Measurements from ENCODE around the gene SUN5.

The SUN5 gene

DNA sequence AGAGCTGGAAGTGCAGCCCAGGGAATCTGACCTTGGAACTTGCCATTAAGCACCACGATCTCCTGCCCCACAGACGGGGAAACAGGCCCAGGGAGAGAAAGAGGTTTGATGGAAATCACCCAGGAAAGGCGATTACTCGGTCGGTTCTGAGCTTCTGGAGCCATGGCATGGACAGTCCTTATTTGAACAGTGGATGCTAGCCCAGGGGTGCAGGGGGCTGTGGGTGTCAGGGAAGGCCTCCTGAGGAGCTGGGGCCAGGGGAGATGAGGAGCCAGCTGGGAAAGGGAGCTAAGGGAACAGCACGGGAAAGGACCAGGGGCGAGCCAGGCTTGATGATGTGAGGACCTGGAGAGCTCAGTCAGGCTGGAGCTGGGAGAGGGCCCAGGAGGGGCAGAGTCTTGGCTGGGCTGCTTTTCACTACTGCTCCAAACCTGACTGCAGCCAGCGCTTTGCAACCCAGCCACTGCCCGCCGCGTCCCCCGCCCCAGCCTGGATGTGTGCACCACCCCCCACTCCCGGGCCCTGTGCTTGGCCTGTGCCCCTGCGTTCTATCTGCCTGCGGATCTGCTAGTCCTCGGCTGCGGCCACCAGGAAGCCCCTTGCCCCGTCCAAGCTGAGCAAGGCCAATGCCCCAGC is 17.8 kb downstream of the SUN5 start:
- FAIRE-seq (no peak), DNase-seq (ENCODE audit: insufficient read length, low spot score) (no peak)
- TF ChIP-seq POLR2A (IDR thresholded peaks at IDR 0.05; ENCODE audit: low read depth, low read length): no peak

DNA sequence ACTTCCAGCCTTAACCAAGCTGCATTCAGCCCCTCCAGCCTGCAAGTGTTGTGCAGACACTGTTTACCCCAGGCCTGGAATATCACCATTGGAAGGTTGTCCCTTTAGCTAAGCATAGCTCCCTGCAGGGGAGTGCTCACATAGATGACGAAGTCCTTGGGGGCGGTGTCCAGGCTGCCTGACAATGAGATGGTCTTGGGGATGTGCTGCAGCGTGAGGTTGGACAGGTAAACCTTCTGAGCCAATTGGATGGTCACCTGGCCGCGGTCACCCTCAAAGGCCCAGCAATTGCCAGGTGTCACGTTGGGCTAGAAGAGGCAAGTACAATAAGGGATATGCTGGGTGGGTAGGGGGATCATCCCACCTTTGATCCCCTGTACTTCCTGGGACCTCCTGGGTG is 18.6 kb downstream of the SUN5 start:
- TF ChIP-seq POLR2A (IDR thresholded peaks at IDR 0.05; ENCODE audit: low read depth, low read length): no peak

DNA sequence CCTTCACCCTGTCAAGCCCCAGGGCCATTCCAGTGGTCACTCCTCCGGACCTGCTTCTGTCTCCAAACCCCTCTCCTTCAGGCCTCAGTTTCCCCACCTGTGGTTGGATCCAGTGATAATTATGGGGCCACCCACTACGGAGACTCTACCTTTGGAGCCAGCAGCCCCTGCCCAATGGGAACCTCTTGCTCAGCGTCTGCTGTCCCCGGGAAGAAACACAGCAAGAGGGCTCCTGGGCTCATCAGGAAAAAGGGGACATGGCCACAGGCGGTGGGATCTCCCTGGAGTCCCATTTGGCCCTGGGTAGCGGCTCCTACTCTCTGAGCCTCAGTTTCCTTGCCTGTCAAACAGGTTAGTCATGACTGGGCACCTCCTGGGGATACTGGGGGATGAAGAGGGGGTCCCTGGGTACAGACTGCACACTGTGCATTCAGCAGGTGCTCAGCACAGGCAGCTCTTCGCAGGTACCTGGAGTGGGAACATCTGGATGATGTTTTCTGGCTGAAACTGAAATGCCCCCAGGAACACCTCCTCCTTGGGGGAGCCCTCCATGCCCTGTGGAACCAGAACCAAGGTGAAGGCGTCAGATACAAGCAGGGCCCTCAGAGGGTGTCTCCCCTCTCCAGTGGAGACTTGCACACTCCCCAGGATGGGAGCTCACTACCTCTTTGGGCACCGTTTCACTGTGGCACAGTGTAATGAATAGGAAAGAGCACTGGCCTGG is 19.4 kb downstream of the SUN5 start:
- FAIRE-seq (no peak), DNase-seq (ENCODE audit: insufficient read length, low spot score) (no peak)
- no peak for TF ChIP-seq POLR2A (IDR thresholded peaks at IDR 0.05; ENCODE audit: low read depth, low read length)

More for the DNA sequence above, 18.6 kb downstream of the SUN5 start:
- FAIRE-seq: no peak
- no peak for DNase-seq (ENCODE audit: insufficient read length, low spot score)

DNA sequence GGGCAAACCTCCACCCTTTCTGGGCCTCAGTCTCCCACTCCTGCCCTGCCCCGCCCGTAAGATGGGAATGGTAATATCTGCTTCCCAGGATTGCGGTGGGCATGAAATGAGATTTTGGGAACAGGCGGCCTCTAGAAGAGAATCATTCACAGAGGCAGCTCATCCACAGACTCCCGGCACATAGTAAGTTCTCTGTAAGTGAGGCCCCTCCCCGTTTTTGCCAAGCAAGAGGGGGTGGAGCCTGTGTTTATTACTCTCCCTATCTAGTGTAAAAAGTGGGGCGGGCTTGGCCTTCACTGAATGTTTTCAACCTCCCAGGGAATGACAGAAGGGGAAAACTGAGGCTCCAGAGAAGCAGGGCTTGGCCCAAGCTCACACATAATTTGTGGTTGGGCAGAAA is 20.0 kb downstream of the SUN5 start:
- TF ChIP-seq POLR2A (IDR thresholded peaks at IDR 0.05; ENCODE audit: low read depth, low read length): no peak
- no peak for DNase-seq (ENCODE audit: insufficient read length, low spot score)
- FAIRE-seq: no peak

DNA sequence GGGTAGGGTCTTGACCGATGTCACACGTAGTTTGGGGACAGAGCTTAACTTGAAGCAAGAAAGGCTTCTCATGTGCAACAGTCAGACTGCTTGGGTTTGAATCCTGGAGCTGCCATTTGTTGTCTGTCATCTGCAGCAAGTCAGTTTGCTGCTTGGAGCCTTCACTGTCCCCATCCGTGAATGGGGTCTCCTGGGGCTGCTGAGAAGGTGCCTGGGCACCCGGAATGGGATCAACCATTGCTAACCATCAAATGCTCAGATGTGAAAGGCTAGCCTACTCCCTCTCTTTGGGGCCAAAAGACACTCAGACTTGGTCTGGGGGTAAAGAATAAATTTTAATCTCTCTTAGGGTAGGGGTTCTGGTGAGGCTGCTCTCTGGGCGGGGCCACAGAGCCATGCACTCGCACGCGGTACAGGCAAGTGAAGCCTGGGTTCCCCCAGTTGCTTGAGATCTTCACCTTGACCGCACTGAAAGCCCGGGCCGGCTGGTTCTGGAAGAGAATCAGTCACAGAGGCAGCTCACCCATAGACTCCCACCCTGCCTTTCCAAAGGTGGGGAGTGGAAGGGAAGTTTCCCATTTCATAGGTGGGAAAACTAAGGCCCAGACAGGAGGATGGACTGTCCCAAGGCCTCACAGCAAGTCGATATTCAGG is 20.6 kb downstream of the SUN5 start:
- DNase-seq (ENCODE audit: insufficient read length, low spot score) (no peak), FAIRE-seq (no peak)
- TF ChIP-seq POLR2A (IDR thresholded peaks at IDR 0.05; ENCODE audit: low read depth, low read length): no peak

DNA sequence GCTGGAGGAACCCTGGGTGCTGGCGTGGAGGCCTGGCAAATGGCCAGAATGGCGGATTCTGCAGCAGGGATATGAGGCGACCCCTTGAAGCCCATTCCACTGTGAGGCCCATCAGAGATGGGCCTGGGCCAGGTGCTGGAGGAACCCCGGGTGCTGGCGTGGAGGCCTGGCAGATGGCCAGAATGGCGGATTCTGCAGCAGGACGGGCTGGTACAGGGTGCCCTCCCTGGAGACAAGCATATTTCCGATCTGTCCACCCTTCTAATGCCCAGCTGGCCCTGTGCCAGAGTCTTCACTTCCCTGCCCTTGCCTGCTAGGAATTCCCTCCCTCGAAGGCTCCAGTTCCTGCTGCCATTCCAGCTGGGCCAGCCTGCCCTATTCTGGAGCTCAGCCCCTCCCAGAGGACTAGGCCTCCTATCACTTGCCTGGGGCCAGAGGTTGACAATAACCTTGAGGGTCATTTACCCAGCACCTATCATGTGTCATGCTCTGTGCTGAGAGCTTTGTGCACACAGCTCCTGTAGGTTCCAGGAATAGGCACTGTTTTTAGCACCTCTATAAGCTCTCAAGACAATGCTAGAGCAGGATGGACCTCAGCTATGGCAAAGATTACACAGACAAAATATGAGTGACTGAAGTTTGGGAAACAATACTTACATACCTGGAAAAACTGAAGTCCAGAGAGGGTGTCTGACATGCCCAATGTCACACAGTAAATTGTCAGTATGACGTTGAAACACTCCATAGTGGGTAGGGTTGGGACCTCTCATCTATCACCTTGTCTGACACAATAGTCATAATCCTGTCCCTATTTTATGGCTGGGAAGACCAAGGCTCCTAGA is 21.4 kb downstream of the SUN5 start:
- DNase-seq (ENCODE audit: insufficient read length, low spot score): no peak
- FAIRE-seq: no peak

DNA sequence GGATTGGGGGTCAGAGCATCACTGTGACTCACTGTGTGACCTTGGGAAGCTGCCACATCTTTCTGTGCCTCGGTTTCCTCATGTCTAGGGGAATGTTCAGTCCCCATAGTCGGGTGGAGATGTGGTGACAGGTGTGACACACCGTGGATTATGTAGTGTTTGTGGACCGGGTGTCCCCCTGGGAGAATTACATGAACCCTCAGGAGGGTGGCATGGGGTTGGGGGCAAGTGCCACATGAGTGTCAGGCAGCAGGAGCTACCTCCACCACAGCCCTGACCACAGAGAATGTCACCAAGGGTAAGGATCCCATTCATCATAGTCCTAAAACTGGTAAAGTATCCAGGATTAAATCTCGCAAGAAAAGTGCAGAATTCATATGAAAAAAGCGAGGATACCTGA is 23.2 kb downstream of the SUN5 start:
- no peak for TF ChIP-seq POLR2A (IDR thresholded peaks at IDR 0.05; ENCODE audit: low read depth, low read length)
- FAIRE-seq: no peak

More for the DNA sequence above, 21.4 kb downstream of the SUN5 start:
- no peak for TF ChIP-seq POLR2A (IDR thresholded peaks at IDR 0.05; ENCODE audit: low read depth, low read length)

DNA sequence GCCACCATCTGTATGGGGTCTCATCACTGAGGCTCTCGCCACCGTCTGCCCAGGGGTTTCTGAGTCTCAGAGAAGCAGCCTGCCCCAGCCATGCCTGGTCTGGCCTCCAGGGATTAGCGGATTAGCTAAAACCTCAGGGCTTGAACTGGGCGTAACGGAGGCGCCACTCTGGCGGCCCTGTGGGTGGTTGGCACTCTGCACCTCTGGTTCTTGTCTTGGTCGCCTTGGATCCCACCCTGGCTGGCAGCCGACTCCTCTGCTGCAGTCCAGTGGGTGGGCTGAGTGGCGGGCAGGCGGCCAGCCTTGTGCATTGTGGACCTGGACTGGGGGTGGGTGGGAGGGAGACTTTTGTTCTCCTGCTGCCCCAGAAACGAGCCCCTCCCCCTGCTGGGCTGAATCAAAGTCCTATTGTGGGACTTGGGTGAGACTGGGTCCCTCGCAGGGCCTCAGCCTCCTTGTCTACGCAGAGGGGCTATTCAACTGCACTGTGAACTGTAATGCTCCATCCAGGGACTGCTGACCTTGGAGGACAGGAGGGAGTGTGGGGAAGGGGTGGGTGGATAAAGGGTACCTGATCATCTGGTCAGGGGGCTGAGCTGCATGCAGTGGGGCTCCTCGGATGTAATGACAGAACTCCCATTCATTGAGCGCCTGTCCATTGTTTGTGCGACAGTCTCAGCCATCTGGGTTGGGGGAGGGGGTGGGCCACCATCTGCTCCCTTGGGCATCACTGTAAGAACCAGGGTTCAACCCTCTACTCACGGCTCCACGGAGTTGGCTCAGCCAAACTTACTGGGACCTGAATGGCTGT is 23.9 kb downstream of the SUN5 start:
- no peak for FAIRE-seq
- no peak for TF ChIP-seq POLR2A (IDR thresholded peaks at IDR 0.05; ENCODE audit: low read depth, low read length)

More for the DNA sequence above, 23.2 kb downstream of the SUN5 start:
- DNase-seq (ENCODE audit: insufficient read length, low spot score): no peak

DNA sequence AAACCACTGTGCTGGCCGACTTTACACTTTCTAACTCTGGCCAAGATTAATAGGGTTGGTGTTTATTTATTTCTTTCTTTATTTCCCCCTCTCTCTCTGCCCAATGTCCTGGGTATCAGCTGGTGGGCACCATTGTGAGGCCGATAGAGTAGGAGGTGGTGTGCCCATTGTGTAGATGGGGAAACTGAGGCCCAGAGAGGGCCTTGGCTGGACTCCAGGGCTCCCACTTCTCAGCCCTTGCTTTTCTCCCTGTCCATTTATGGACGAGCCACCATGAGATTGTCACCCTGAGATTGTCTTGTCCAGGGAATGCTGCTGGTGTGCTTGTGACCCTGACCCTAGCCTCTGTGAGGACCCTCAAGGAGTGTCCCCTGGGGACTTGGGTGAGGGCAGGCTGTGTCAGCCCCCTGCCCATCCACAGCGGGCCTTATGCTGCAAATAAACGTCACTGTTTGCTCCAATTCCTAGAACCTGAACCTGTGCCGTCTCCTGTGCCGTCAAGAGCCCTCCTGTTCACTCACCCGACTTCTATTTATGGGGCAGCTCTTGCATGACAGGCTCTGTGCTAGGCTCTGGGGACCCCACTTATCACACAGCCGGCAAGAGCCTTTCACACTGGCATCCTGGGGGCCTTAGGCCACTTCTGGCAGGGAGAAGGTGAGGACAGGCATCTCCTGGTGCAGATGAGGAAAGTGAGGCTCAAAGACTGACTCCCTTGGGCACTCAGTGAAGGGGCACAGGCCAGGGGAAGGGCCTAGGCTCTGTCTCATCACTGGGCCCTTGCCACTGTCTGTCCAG is 24.8 kb downstream of the SUN5 start:
- FAIRE-seq (no peak), DNase-seq (ENCODE audit: insufficient read length, low spot score) (no peak)
- no peak for TF ChIP-seq POLR2A (IDR thresholded peaks at IDR 0.05; ENCODE audit: low read depth, low read length)

More for the DNA sequence above, 23.9 kb downstream of the SUN5 start:
- no peak for DNase-seq (ENCODE audit: insufficient read length, low spot score)

DNA sequence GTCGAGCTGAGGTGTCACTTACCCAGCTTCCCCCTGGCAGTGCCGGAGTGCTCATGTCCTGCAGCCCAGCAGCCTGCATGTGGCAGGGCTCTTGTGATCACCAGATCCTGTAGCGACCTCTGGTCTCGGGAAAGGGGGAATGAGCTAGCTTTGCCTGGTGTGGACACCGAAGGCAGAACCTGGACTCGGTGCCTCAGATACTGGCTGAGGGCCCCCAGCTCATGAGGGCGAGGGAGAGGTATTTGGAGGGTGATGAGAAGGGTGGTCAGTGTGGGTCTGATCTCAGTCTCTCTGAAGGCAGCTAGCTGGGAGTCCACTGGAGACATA is 26.3 kb downstream of the SUN5 start:
- FAIRE-seq (no peak), DNase-seq (ENCODE audit: insufficient read length, low spot score) (no peak)

DNA sequence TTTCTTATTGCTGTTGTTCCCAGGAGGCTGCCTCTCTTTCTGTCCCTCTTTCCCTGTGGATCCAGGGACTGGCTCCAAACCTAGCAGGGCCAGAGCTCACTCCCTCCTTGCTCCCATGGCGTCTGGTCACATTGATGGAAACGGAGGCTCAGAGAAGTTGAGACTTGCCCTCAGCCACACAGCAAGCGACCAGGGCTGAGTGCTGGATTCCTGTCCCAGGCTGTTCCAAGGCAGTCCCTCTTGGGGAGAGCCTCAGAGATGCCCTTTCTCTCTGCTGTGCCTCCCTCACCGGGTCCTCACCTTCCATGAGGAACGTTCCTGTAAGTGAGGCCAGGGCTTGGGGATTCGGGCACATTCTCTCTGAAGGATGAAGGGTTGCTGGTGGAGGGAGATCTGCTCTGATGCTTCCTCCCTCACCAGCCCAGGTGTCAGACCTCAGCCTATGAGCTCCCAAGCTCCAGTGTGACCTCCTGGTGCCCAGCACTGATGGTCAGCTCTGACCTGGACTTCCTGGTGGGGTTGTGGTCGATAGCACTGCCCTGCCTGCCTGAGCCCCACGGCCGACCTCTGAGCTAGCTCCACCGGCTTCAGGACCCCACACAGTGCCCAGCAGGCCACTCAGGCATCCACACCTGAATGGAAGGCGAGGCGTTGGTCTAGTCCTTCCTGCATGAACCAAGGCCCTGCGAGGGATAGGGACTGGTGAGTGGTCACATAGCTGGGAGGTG is 26.8 kb downstream of the SUN5 start:
- no peak for FAIRE-seq
- no peak for DNase-seq (ENCODE audit: insufficient read length, low spot score)
- no peak for TF ChIP-seq POLR2A (IDR thresholded peaks at IDR 0.05; ENCODE audit: low read depth, low read length)

More for the DNA sequence above, 26.3 kb downstream of the SUN5 start:
- no peak for TF ChIP-seq POLR2A (IDR thresholded peaks at IDR 0.05; ENCODE audit: low read depth, low read length)

DNA sequence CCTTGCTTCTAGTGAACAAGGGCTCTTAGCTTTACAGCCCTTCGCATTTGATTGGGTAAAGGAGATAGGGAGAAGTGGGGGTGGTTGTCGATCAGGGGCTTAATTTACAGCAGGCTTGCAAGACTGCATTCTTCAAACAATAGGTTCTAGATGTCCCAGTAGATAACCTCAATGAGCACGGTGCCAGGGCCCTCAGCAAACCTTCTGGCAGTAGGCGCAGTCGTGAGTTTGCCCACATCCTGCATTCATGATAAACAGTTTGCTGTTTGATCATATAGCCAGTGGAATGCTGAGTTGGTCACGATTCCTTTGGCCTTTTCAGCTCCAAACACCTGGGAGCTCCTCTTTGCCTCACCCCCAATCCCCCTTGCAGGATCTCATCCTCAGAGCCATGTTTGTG is 27.5 kb downstream of the SUN5 start:
- TF ChIP-seq POLR2A (IDR thresholded peaks at IDR 0.05; ENCODE audit: low read depth, low read length): no peak
- no peak for DNase-seq (ENCODE audit: insufficient read length, low spot score)
- FAIRE-seq: no peak

Data from H54 (cell line).